LNCAP (cell line): ENCODE results near the gene PRRG1.

Experiments used
- TF ChIP-seq, protein P1 (sequence below): fragments of 450-650 bp; IDR thresholded peaks from 2 replicates; pipeline ENCODE4 v1.5.1; 2017; ENCODE audit warnings: mild to moderate bottlenecking

The PRRG1 gene

DNA sequence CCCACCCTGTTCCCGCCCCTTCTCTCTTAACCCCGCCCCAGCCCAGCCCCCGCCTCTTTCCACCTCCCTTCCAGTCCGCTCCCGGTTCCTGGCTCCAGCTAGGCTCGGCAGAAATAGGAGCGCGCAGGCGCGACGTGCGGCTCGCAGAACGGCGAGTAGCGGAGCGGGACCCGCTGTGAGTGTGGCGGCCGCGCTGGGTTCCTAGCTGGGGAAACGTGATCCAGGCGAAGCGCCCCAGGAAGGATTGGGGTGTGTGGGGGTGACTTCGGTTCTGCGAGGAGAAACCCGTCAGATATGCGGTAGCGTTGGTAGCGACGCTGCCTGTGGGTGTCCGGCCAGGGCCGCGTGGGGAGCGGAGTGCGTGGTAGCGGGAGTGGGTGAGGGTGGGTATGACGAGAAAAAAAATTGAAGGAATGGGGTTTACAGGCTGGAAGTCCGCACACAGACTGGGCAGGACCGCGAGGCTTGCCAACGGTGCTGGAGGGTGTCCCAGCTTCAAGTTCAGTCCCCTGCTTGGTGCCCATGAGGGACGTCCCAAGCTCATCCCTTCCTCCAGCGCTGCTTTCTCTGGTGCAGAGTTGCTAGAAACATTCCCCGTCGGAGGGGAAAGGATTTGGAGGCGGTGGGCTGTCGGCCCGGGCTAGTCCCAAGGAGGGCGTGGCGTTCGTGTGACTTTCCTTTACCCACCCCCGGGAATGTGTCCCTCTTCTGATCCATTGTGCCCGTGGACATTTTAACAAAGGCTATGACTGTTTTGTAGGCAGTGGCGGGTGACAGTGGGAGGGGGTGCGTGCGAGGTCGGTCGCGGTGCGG is at the start of gene PRRG1:
Gene PRRG1 (plus strand): TSS at position 144 of the 813 bp plus-strand sequence. CDS start 56,886 bp downstream, outside the sequence.
- TF ChIP-seq, protein P1, sequence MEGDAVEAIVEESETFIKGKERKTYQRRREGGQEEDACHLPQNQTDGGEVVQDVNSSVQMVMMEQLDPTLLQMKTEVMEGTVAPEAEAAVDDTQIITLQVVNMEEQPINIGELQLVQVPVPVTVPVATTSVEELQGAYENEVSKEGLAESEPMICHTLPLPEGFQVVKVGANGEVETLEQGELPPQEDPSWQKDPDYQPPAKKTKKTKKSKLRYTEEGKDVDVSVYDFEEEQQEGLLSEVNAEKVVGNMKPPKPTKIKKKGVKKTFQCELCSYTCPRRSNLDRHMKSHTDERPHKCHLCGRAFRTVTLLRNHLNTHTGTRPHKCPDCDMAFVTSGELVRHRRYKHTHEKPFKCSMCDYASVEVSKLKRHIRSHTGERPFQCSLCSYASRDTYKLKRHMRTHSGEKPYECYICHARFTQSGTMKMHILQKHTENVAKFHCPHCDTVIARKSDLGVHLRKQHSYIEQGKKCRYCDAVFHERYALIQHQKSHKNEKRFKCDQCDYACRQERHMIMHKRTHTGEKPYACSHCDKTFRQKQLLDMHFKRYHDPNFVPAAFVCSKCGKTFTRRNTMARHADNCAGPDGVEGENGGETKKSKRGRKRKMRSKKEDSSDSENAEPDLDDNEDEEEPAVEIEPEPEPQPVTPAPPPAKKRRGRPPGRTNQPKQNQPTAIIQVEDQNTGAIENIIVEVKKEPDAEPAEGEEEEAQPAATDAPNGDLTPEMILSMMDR: no peak

DNA sequence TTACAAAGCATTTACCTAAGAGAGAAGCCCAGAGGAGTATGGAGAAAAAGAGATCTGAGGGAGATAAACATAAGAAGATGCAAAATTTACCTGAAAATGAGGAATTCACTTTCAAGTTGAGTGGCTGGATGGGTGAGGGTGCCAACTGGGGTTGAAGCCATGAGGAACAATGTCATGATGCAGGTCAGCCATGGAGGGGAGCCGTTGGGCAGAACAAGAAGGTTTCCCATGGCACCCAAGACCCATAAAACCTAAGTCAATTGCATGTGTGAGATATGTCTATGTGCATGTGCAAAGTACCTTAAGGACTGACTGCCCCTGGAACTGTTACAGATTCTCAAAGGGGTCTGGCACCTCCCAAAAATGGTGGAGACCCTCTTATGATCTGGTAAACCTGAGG is 46.6 kb upstream of the PRRG1 start:
- TF ChIP-seq, protein P1: no peak

- TF ChIP-seq, protein P1: no peak
Measured at GRCh38 chrX:37314531-37314930, 34.6 kb upstream of the PRRG1 start.

- TF ChIP-seq, protein P1: no peak
Measured at GRCh38 chrX:37315511-37316248, 33.5 kb upstream of the PRRG1 start.

GRCh38 chrX:37320541-37321203 is 28.5 kb upstream of the PRRG1 start:
- TF ChIP-seq, protein P1: no peak

DNA sequence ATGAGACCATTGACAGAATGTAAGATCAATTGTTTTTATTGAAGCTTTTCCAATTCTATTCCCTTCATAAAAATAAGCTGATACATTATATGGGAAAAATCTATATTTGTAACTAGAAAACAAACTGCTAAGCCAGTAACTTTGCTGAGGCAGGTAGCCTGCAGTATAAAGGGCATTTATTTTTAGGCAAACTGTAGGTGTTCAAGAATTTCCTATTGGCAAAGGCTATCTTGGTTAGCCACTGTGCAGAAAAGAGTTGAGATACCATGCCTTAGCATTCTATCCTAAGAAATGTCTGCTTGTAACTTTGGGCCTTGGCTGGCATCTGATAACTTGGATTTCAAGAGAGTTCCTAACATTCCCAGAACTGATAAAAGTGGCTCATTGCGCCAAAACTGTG is 18.5 kb upstream of the PRRG1 start:
- TF ChIP-seq, protein P1: no peak

DNA sequence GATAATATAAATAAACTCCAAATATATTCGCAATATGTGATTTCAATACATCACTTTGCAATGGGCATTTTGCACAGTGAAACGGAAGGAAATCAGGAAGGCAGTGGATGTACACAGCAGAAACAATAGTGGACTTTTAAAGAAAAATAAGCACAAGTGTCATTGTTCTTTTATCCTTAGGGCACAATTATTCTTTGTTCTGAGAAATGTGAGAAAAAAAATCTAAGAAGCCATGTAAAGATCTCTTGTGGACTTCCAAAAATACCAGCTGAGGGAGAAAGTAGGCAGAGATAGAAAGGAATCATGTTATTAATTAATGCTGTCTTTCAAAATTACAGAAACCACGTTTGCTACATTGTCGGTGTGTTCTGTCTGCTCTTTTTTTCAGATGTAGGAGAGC is 17.6 kb upstream of the PRRG1 start:
- TF ChIP-seq, protein P1: no peak
